Ecto neural progenitor cell (in vitro differentiated cells): Measurements from ENCODE around the gene IL10.
"Not testable (repeated sequence)": the region's sequence is repeated elsewhere in the genome, so short reads cannot be mapped to it uniquely, and the experiment has no call there.

Source experiments
- DNase-seq: peaks from one replicate; pipeline ENCODE4 v3.0.0-alpha.2; 2018; ENCODE audit warnings: low spot score

IL10 gene

DNA sequence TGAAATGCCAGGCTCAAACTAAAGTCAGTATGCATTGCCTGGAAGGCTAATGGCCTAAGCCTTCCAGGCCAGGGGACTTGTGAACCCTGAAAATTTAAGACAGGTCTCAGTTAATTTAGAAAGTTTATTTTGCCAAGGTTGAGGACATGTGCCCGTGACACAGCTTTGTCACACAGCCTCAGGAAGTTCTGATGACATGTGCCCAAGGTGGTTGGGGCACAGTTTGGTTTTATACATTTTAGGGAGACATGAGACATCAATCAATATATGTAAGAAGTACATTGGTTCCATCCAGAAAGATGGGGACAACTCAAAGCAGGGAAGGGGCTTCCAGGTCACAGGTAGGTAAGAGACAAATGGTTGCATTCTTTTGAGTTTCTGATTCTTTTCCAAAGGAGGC, 6.5 kb downstream of the IL10 start:
- DNase-seq = not testable (repeated sequence)

DNA sequence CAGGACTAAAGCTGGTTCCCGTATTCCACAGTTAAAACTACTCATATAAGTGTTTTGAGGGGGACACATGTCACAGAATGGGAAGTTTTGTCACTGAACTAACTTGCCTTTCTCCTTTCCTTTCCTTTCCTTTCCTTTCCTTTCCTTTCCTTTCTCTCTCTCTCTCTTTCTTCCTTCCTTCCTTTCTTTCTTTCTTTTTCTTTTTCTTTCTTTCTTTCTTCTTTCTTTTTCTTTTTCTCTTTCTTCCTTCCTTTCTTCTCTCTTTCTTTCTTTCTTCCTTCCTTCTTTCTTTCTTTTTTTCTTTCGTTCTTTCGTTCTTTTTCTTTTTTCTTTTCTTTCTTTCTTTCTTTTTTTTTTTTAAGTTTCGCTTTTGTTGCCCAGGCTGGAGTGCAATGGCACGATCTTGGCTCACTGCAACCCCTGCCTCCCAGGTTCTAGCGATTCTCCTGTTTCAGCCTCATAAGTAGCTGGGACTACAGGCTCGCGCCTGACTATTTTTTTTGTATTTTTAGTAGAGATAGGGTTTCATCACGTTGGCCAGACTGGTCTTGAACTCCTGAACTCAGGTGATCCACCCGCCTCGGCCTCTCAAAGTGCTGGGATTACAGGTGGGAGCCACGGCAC, 9.4 kb downstream of the IL10 start:
- not testable (repeated sequence) for DNase-seq

DNA sequence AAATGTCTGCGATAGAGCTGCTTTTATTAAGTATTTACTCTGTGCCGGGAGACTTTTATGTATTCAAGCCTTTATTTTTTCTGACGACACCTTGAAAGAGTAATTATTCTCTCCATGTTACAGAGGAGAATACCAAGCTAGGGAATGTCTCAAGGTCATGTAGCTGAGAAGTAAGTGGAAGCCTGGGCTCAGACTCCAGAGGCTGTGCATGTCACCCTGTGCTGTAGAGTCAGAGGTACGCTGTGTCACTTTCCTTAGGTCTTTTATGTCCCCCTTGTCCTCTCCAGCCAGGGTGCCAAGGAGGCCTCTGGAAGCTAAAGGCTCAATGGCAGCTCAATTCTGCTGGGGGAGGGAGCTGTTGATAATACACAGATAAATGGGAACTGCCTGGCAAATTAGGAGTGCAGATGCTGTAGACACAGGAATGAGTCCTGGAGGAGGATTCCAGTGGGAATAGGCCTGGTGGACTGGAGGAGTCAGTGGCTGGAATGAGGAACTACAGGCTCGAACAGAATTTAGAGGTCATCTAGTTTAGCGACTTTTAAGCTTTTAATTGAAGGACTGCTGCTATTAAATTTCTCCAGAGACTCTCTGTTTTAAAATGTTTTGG, 11.0 kb downstream of the IL10 start:
- no peak for DNase-seq

DNA sequence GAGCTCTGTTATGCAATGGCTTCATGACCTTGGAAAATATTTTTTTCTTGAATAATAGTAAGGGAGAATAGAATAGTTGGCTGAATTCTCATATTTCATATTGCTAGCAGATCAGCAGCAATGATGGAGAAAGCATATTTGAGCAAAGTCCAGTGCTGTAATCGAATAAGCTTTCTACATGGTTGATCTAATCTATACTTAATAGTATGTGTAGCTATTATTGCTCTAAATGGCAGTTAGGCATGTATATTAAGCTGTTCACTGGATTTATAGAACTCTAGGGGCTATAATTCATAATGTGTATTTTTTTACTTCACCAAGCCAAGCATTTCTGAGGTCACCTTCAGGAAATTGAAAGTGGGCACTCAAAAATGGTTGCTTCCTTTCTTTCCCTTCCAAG, 11.7 kb downstream of the IL10 start:
- no peak for DNase-seq

DNA sequence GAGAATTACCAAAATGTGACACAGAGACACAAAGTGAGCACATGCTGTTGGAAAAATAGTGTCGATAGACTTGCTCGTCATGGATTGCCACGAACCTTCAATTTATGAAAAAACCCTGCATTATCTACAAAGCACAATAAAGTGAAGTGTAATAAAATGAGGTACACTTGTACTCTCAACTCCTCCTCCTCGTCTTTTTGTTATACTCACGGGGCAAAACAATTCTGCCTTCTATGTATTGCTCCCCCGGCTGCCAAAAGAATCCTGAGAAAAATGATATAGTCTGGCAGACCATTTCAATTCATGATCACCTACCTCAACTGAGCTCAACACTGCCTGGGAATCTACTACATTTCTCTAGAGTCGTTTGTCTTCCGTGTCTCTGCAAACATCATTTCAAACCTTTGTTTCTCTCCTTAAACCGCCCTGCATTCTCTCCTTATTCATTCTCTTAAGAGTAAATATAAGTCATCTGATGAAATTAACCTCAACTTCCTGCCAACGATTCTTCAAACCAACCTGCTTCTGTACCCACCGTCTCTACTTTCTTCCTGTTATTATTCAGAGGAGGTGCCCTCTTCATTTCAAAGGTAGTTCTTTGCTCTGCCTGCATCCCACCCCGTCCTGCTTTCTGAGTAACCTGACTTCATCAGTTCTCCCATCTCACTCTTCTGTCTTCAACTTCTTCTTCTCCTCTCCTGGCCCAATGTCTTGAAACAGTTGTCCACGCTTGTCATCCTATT, 14.6 kb downstream of the IL10 start:
- no peak for DNase-seq

DNA sequence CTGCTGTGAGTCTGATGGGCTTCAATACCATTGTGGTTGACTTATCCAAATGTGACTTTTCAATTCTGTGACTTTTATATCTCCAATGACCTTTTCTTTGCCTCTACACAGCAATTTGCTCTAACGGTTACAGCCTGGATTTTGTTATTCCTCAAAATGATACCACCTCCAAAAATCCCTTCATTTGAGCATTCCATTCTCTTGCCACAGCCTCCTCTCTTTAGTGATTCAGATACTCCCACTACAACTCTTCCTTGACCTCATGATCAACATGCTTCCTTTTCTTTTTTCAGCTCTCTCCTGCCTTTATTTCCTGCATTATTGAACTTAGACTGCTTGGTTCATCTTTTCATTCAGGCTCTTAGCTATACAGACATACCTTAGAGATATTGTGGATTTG, 18.3 kb downstream of the IL10 start:
- no peak for DNase-seq

DNA sequence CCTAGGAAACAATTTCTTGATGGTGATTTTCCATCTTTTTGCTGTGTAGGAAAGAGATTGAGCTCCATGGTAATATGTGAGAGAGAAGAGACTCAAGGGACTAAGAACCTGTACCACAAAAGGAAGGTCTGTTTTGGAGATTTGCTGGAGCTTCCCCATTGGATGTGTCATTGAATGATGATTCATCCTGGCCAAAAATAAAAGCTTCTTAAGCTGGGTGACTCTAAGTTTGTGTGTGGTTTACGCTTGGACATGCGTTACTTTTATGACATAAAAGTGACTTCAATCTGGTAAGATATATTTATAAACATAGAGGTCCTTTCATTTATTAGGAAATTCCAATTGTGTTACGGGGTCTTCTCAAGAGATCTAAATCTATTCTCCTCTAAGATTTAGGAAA, 19.2 kb downstream of the IL10 start:
- DNase-seq = no peak

DNA sequence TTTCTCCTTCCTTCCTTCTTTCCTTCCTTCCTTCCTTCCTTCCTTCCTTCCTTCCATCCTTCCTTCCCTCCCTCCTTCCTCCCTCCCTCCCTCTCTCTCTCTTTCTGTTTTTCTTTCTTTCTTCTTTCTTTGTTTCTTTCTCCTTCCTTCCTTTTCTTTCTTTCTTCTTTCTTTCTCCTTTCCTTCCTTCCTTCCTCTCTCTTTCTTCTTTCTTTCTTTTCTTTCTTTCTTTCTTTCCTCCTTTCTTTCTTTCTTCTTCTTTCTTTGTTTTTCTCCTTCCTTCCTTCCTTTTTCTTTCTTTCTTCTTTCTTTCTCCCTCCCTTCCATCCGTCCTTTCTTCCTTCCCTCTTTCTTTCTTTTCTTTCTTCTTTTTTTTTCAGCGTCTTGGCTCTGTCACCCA, 19.8 kb downstream of the IL10 start:
- no peak for DNase-seq

DNA sequence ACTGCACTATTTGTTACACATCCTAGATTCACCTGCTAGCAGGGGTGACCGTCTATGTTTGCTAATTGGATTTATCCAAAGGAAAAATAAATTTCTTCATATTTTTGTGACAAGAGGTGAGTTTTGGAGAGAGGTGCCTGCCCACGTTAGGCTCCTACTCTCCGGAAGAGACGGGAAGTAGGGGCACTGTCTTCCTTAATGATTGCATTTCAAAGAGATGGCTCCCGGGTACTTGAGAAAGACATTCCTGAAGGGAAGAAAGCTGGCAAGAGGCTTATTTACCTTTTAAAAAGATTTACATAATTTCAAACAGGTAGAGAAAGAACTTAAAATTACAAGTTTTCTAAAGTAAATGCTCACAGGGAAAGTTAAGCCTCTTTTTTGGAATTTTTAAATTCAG, 20.4 kb downstream of the IL10 start:
- DNase-seq = no peak

DNA sequence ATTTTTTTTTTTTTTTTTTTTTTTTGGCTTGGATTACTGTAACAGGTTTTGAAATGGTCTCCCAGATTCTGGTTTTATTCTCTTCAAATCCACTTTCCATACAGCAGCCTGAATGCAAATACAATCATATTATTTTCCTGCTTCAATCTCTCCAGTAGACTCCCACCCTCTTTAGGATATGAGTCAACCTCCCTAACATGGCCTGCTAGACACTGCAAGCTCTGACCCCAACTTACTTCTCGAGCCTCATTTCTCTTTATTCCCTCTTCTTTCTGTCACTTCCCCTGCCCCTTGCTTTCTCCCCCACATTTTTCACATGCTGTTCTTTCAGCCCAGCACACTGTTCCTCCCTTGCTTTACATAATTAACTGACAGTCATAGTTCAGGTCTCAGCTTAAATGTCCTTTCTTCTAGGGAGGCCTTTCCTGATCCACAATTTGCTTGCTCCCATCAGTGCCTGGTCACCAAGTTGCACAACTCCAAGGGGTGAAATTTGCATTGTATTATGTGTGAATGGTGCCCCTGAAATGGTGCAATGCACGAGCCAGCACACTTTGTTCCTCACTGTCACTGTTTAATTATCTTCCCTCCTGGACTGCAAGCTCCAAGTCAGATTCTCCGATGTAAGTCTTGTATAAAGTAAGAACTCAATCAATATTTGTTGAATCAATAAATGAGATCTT, 23.8 kb downstream of the IL10 start:
- DNase-seq = no peak

DNA sequence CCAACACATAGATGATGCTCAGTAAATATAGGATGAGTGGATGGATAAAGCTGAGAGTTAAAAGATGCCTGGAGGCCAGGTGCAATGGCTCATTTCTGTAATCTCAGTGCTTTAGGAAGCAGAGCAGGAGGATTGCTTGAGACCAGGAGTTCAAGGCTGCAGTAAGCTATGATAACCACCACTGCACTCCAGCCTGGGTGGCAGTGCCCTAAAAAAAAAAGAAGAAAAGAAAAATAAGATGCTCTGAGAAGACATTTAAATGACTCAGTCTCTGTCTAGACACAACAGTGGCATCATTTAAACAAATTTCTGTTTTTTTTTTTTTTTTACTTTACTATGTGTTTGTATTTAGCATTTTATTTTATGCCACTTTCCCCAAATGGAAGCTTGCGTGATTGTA, 27.0 kb downstream of the IL10 start:
- DNase-seq = no peak

DNA sequence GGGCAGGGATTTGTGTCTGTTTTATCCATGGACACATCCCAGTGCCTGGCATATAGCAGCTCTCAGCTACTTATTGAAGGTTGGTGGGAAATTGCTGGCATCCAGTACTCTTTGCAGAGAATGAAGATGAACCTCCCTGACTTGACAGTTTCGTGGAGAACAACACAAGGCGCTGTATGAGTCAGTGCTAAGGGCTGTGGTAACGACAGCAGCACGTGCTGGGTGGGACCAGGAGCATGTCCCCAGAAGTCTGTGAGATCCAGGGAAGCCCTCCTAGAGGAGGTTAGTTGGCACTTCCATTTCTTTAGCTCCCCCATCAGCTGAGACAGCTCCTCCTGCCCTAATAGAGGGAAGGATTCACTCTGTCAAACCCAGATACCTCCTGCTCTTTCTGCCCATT, 27.6 kb downstream of the IL10 start:
- DNase-seq = no peak

DNA sequence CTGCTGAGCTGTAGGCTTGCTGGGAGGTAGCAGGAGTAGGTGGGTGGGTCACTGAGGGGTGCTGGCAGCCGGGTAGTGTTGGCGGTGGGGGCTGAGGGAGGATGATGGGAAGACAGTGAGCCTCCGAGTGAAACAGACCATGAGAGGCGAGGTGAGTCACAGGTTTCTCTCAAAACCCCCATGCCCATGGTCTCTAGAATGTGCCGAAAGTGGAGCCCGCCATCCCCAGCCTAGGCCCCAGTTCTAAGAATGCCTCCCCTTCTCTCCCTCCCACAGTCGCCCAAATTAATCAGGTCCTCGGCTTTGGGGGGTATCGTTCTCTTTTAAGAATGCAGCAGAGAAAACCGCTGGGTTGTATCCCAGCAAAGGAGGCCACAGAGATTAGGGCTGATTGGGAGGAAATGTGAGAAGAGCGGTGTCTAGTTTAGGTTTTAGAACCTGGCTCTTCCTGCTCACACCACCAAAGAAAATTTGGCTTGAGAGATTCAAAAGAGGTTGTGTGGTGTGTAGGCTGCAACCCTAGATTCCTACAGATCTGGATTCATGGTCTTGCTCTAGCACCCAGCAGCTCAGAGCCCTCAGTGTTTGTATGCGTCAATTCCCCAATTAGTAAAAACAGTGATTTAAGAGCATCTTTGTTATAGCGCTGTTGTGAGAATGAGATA, 29.4 kb downstream of the IL10 start:
- DNase-seq = peak; percentile 20

DNA sequence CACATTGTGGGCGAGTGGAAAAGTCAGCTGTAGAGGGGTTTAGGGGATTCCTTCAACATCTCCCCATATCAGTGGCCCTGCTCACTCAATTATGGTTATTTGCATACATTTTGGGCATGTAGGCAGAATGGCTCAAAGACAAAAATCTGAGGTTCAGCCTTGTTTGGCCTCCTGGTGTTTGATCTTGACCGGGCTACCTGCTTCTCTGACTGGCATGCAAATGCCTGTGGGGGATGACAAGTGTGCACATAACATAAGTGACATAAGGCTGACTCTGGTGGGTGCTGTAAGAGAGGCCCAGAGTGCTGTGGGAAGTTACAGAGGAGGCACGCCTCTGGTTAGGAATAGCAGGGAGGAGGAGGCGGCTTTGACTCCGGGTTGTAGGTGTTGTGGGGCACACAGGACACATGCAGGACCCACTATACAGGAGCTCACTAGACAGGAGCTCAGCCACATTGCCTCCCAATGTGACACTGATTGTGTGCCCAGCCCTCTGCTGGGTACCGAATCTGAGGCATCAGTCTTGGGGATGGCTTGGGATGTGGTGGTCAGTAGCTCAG, 31.1 kb downstream of the IL10 start:
- DNase-seq = no peak

DNA sequence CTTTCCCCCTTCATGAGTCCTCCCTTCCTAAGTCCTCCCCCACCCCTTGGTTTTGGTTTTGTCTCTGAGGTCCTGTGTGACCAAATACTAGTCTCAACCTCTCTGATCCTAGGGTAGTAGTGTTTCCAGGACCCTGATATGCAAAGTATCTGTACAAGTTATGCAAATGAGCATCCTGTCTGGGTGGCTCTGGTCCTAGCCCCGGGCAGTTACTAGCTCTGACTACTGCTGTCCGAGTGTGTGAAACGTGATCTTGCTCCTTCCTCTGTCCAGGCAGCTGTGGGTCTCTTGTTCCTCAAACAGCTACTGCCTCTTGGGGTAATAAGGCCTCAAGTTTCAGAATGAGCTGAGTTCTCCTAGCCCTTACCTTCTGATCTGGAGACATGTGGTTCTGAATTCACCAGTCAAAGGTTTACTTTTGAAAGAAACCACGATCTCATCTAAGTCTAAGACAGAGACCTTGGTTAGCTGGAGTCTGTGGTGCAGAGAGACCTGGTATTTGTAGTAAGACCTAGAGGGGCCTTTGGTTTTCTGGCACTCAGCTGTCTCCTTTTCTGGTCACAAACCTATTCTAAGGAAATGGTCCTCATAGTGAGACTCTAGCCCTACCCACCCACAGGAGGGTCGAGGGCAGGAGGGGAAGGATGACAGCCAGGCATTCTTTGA, 32.8 kb downstream of the IL10 start:
- no peak for DNase-seq

DNA sequence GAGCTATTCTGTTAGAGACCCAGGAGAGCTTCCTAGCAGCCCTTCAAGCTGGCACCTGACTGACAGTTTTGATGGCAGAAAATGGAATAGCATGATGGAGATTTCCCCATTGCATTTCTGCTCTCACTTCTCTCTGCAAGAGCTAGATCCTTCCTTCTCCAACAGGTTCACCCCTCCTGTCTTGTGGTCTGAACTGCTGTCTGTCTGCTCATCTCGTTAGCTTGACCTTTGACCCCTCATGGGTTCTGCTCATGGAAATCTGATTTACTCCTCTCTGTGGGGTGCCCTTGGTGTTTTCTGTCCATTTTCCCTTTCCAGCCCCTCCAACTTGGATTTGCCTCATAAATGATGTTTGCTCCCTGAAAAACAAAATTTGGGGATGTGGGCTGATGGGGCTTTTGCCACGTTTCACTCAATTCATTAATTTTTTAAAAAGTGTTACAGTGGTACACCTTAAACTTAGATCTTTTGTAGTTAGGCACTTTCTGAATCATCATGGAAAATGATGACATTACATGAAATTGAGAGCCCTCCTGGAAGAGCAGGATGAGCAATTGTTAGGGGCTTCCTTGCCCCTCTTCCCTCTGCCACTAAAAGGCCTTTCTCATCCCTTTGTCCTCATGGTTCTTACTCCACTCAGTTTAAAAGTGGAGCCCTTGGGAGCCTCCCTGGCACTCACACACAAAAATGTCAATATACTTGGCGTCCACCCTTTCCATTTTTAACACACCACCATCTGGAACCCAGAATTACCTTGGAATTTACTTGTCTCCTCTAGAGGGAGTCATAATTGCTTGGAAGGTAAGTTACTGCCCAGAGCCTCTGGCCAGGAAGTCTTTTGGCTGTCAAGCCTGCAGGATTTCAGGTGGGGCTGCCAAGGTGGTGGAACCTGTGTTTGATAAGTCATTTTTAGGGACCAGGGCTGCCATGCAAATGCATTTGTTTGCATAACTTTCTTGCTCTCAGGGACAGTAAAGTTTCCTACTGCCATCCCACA, 33.6 kb downstream of the IL10 start:
- no peak for DNase-seq

DNA sequence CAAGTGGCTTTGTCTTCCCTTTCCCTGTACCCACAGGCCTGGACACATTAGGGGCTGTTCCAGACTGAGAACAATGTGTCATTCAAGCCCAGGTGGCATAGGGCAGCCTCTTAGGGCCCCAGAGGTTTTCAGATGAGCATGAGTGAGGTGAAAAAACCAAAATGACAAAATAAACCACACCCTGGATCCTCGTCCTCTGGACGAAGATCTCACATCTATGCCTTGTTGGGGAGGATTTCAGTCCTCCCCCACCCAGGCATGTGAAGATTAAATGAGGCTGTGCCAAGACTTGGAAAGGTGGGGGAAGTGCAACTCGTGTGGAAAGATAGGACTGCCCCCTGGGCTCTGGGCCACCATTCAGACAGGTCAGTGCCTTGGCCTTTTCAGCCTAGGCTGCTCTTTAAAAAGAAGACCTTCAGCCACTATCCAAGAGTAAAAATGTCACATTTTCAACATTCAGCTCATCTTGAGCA, 34.5 kb downstream of the IL10 start:
- no peak for DNase-seq

DNA sequence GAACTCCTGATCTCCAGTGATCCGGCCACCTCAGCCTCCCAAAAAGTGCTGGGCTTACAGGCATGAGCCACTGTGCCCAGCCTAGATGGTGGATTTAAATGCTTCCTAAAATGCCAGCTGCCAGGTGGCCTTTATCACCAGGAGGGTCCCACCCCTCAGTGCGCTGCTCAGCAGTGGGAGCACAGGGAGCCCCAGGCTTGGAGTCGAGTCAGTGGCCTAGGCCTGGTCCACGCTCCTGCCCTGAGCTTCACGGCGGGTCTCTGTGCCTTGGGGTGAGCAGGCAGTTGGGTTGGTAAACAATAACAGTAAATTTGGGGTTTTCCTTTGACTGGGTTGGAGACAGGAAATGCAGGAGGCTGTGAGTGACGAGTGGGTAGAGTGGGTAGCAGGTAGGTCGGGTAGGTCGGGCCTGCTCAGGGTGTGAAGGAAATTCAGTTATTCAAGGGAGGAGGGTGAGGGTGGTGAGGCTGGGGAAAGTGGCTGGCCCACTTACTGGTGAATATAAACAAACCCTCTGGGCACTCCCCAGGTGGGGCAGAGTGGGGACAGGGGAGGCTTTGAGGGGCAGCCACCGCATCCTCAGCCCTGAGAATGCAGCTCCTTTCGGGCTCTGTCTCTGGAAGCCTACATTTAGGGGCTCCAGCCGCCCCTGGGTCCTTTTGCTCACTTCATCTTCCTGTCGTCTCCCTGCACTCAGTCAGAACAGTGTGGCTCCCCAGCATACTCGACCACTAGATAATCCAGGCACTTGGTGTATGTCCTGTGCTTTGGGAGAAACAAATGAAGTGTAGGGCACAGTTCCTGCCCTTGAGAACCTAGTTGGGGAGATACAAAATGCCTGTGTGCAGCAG, 35.2 kb downstream of the IL10 start:
- DNase-seq = peak; percentile 34

DNA sequence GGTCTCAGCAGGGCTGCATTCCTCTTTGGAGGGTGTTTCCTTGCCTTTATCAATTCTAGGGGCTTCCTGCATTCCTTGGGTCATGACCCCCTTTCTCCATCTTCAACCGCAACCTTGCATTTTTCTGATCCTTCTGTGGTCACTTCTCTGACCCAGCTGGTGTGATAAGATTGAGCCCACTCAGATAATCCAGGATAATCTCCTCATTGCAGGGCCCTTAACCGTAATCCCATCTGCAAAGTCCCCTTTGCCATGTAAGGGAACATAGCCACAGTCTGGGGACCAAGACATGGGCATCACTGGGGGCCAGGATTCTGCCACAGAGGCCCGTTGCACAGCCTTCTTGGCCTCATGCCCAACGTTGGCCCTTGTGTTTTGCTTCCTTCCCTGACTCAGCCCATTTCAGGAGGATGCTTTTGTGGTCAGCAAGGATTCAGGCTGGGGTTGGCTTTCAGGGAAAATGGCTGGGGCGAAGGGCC, 36.7 kb downstream of the IL10 start:
- peak; percentile 22 for DNase-seq
